IMR-90 (cell line): Measurements from ENCODE around the gene RASGRP2. TPM values are rescaled to one million over a fixed set of nuclear protein-coding genes. Genes with fewer than 3 reads are reported as not detected.

ENCODE experiments used
- ATAC-seq: fragments of 200-7000 bp; cut with Tn5 transposase; 2 replicates; pipeline ENCODE4 v1.9.1; 2020; ENCODE audit warnings: low read depth, mild to moderate bottlenecking, moderate library complexity
- BruUV-seq: library from RNA; stranded (reverse); fragments of 400-500 nt; replicated peaks from 2 replicates; lab custom pipeline; 2021; lab: Mats Ljungman, UMichigan
- CTCF ChIA-PET: fragments of 300-600 bp; formaldehyde crosslinking; extraction: SDS; loops from one replicate; lab custom pipeline; 2021; ENCODE audit warnings: antibody characterized with exemption; lab: Yijun Ruan, JAX
- POLR2A ChIA-PET: fragments of 300-600 bp; sonication (Branson Sonifier 250); formaldehyde crosslinking; loops from one replicate; lab custom pipeline; 2022; ENCODE audit warnings: antibody characterized with exemption; ENCODE audit not compliant: unreplicated experiment; lab: Charles Lee
- DNase-seq: peaks from one replicate; pipeline ENCODE4 v3.0.0; 2013
- H2AFZ ChIP-seq: replicated peaks from 2 replicates; pipeline ENCODE3; 2013; ENCODE audit warnings: low read length, mild to moderate bottlenecking; ENCODE audit not compliant: poor library complexity
- H2AK5ac ChIP-seq: 2 replicates; pipeline ENCODE4 v1.6.1; 2013; ENCODE audit warnings: low read depth, low read length, inconsistent platforms
- H2AK9ac ChIP-seq: replicated peaks from 2 replicates; pipeline ENCODE3; 2013; ENCODE audit warnings: mild to moderate bottlenecking, low read depth, low read length, moderate library complexity; ENCODE audit not compliant: poor library complexity
- H2BK120ac ChIP-seq: 2 replicates; pipeline ENCODE4 v1.6.1; 2013; ENCODE audit warnings: low read depth, low read length, inconsistent platforms
- H2BK15ac ChIP-seq: 3 replicates; pipeline ENCODE4 v1.6.1; 2013; ENCODE audit warnings: low read depth, low read length, inconsistent platforms
- H2BK20ac ChIP-seq: 2 replicates; pipeline ENCODE4 v1.6.1; 2013; ENCODE audit warnings: low read depth, mild to moderate bottlenecking, inconsistent platforms, low read length, moderate library complexity
- H2BK5ac ChIP-seq: 2 replicates; pipeline ENCODE4 v1.6.1; 2013; ENCODE audit warnings: mild to moderate bottlenecking, low read depth, low read length, inconsistent platforms; ENCODE audit not compliant: poor library complexity, severe bottlenecking
- H3K14ac ChIP-seq: replicated peaks from 2 replicates; pipeline ENCODE4 v1.6.1; 2013; ENCODE audit warnings: low read depth, low read length, inconsistent platforms
- H3K18ac ChIP-seq: 2 replicates; pipeline ENCODE4 v1.6.1; 2013; ENCODE audit warnings: low read depth, low read length, control low read depth
- H3K23ac ChIP-seq: 2 replicates; pipeline ENCODE4 v1.6.1; 2013; ENCODE audit warnings: low read depth, low read length, inconsistent platforms
- H3K27ac ChIP-seq: 2 replicates; pipeline ENCODE4 v1.5.1; 2013; ENCODE audit warnings: mild to moderate bottlenecking, control low read depth, low read length; ENCODE audit not compliant: insufficient read depth
- H3K27me3 ChIP-seq: 2 replicates; pipeline ENCODE4 v1.6.1; 2013; ENCODE audit warnings: low read length; ENCODE audit not compliant: control insufficient read depth, insufficient read depth
- H3K36me3 ChIP-seq: 2 replicates; pipeline ENCODE4 v1.6.1; 2013; ENCODE audit warnings: low read length, mixed read lengths; ENCODE audit not compliant: control insufficient read depth, insufficient read depth
- H3K4ac ChIP-seq: 2 replicates; pipeline ENCODE4 v1.6.1; 2013; ENCODE audit warnings: low read depth, low read length, inconsistent platforms
- H3K4me1 ChIP-seq: 2 replicates; pipeline ENCODE4 v1.6.1; 2013; ENCODE audit warnings: low read length, mixed read lengths; ENCODE audit not compliant: control insufficient read depth, insufficient read depth
- H3K4me2 ChIP-seq: 2 replicates; pipeline ENCODE4 v1.6.1; 2013; ENCODE audit warnings: low read depth, mild to moderate bottlenecking, control low read depth, low read length, moderate library complexity
- H3K4me3 ChIP-seq: 2 replicates; pipeline ENCODE4 v1.5.1; 2013; ENCODE audit warnings: low read depth, mild to moderate bottlenecking, control low read depth, low read length, moderate library complexity; ENCODE audit not compliant: insufficient read depth
- H3K56ac ChIP-seq: 2 replicates; pipeline ENCODE4 v1.6.1; 2013; ENCODE audit warnings: low read length, inconsistent platforms; ENCODE audit not compliant: insufficient read depth; ENCODE audit errors: extremely low read depth
- H3K79me1 ChIP-seq, 2 experiments: 2 replicates each; pipeline ENCODE4 v1.6.1; 2013; ENCODE audit warnings: low read length in 2 of 2, inconsistent platforms in 1 of 2, low read depth in 1 of 2
- H3K9ac ChIP-seq: 2 replicates; pipeline ENCODE4 v1.6.1; 2013; ENCODE audit warnings: low read depth, low read length, control low read depth
- H3K9me1 ChIP-seq: 2 replicates; pipeline ENCODE4 v1.6.1; 2013; ENCODE audit warnings: low read length, inconsistent platforms; ENCODE audit not compliant: insufficient read depth
- H3K9me3 ChIP-seq: 2 replicates; pipeline ENCODE4 v1.6.1; 2013; ENCODE audit warnings: low read length; ENCODE audit not compliant: control insufficient read depth, insufficient read depth
- H4K20me1 ChIP-seq: 2 replicates; pipeline ENCODE4 v1.6.1; 2013; ENCODE audit warnings: low read length, inconsistent platforms; ENCODE audit not compliant: insufficient read depth
- H4K5ac ChIP-seq: 2 replicates; pipeline ENCODE4 v1.6.1; 2013; ENCODE audit warnings: mild to moderate bottlenecking, low read depth, low read length, control low read depth
- H4K8ac ChIP-seq, 2 experiments: 2 replicates each; pipeline ENCODE4 v1.6.1; 2013; ENCODE audit warnings: low read depth in 2 of 2, low read length in 2 of 2, control low read depth in 1 of 2, inconsistent platforms in 1 of 2
- H4K91ac ChIP-seq: 2 replicates; pipeline ENCODE4 v1.6.1; 2013; ENCODE audit warnings: low read depth, low read length, inconsistent platforms; ENCODE audit not compliant: insufficient read depth
- BHLHE40 ChIP-seq: fragments of 150-350 bp; IDR thresholded peaks from 2 replicates; pipeline ENCODE4 v1.6.1; 2016; ENCODE audit warnings: mild to moderate bottlenecking, low read depth, low read length
- CEBPB ChIP-seq: IDR thresholded peaks from 2 replicates; pipeline ENCODE4 v1.6.1; 2012; ENCODE audit warnings: low read depth, low read length, improper control_type of control experiment
- CTCF ChIP-seq: conservative IDR thresholded peaks from 2 replicates; pipeline ENCODE4 v1.5.1; 2012; ENCODE audit warnings: mild to moderate bottlenecking, low read depth, low read length, improper control_type of control experiment
- FOS ChIP-seq: fragments of 150-350 bp; IDR thresholded peaks from 2 replicates; pipeline ENCODE4 v1.6.1; 2016; ENCODE audit warnings: low read depth, low read length
- MAFK ChIP-seq: IDR thresholded peaks from 2 replicates; pipeline ENCODE4 v1.6.1; 2012; ENCODE audit warnings: low read depth, low read length, improper control_type of control experiment
- MAZ ChIP-seq: IDR thresholded peaks from 2 replicates; pipeline ENCODE4 v1.6.1; 2012; ENCODE audit warnings: low read depth, mild to moderate bottlenecking, low read length, improper control_type of control experiment, moderate library complexity, borderline replicate concordance
- MXI1 ChIP-seq: IDR thresholded peaks from 2 replicates; pipeline ENCODE4 v1.6.1; 2012; ENCODE audit warnings: low read depth, mild to moderate bottlenecking, low read length, moderate library complexity, borderline replicate concordance
- POLR2A ChIP-seq: IDR thresholded peaks from 2 replicates; pipeline ENCODE4 v1.6.1; 2012; ENCODE audit warnings: mild to moderate bottlenecking, low read depth, low read length
- RFX5 ChIP-seq: IDR thresholded peaks from 2 replicates; pipeline ENCODE4 v1.8.0; 2012; ENCODE audit warnings: low read depth, mild to moderate bottlenecking, low read length, moderate library complexity
- SMC3 ChIP-seq: fragments of 150-350 bp; IDR thresholded peaks from 2 replicates; pipeline ENCODE4 v1.6.1; 2016; ENCODE audit warnings: low read depth, mild to moderate bottlenecking, antibody characterized with exemption, low read length, moderate library complexity
- USF2 ChIP-seq: fragments of 150-350 bp; IDR thresholded peaks from 2 replicates; pipeline ENCODE4 v1.6.1; 2017; ENCODE audit warnings: mild to moderate bottlenecking, antibody characterized with exemption, low read length, low read depth
- WGBS, 2 experiments: methylation state at CpG; one replicate each; pipeline versions ENCODE4 v1.1.5 to v1.1.7; 2013; ENCODE audit warnings: missing lambda C conversion rate in 2 of 2; ENCODE audit not compliant: insufficient read length in 1 of 2; ENCODE audit errors: extremely low coverage in 2 of 2; 5-methylcytosine and 5-hydroxymethylcytosine counted together
- dilution Hi-C: fragments of 300-500 bp; cut with HindIII; formaldehyde crosslinking; loops from one replicate; pipeline ENCODE4 v1.14.3; 2018; ENCODE audit warnings: low sequenced_read_pairs; ENCODE audit not compliant: unreplicated experiment
- in situ Hi-C: fragments of 300-500 bp; cut with MboI; formaldehyde crosslinking; loops from 3 replicates; pipeline ENCODE4 v1.14.3; 2019; ENCODE audit warnings: low sequenced_read_pairs, inconsistent platforms, mixed read lengths
- intact Hi-C: fragments of 100-400 bp; cut with micrococcal nuclease; formaldehyde crosslinking; loops from 2 replicates; pipeline ENCODE4 v1.10.0; 2022
- polyA plus RNA-seq, 3 experiments: library from polyadenylated mRNA; depleted of rRNA; stranded (reverse); fragments of >200 nt; gene quantifications; 2 replicates each; pipeline ENCODE4 v1.2.3, GENCODE V29; 2012; ENCODE audit warnings: low replicate concordance in 1 of 3
- total RNA-seq: library from RNA; depleted of rRNA; stranded (reverse); fragments of >200 nt; gene quantifications from 2 replicates; pipeline ENCODE4 v1.2.3, GENCODE V29; 2012

Gene RASGRP2
- total and polyA plus RNA-seq, 2 of the 4 experiments (the other 2 are of a cell fraction) = 1.2 TPM; not detected in 1

- Histone ChIP-seq H3K4me1 (peaks cover 2% of the 10 kb centered on the region; the same call in 1 of the 2 replicates), H4K8ac (peak within 1 kb of the TSS; percentile 75 to 92), H3K56ac (peak within 1 kb of the TSS; percentile 46; the same call in 1 of the 2 replicates), H3K36me3 (peaks cover 19% of the 10 kb centered on the region), H2BK5ac (peak within 1 kb of the TSS; percentile 87), H3K4ac (peak within 1 kb of the TSS; percentile 81), H3K27ac (peak within 1 kb of the TSS; percentile 94), H2AK9ac (peak within 1 kb of the TSS; percentile 95), H3K79me1 (peaks cover 7 to 40% of the 10 kb centered on the region in 2 experiments), H3K23ac (peak within 1 kb of the TSS; percentile 67; the same call in 1 of the 2 replicates), H3K9me3 (no peaks in the 10 kb centered on the region), H3K9me1 (no peaks in the 10 kb centered on the region; the same call in 1 of the 2 replicates), H2AK5ac (peak within 1 kb of the TSS; percentile 91), H2AFZ (peak within 1 kb of the TSS; percentile 86), H3K4me3 (peak within 1 kb of the TSS; percentile 94), H3K9ac (peak within 1 kb of the TSS; percentile 84), H3K27me3 (no peaks in the 10 kb centered on the region), H3K18ac (peak within 1 kb of the TSS; percentile 26), H3K4me2 (peak within 1 kb of the TSS; percentile 98), H4K91ac (peak within 1 kb of the TSS; percentile 75), H2BK20ac (no peak within 1 kb of the TSS), H3K14ac (peak within 1 kb of the TSS; percentile 83), H2BK15ac (no peak within 1 kb of the TSS; the same call in 2 of the 3 replicates), H4K5ac (peak within 1 kb of the TSS; percentile 87), H4K20me1 (peaks cover 38% of the 10 kb centered on the region), H2BK120ac (peak within 1 kb of the TSS; percentile 13; the same call in 1 of the 2 replicates)
- CTCF ChIA-PET = interaction anchor here (0.7 to 1.3 kb wide), 2 partner anchors 9 to 91 kb away, joined by 3 to 4 read pairs; no protein-coding TSS in a partner anchor
- TF ChIP-seq CEBPB (no peak), POLR2A (peak; percentile 84), MXI1 (peak; percentile 0; the same call in 1 of the 2 replicates), MAFK (no peak), CTCF (peak; percentile 20; the same call in 1 of the 2 replicates), FOS (no peak), RFX5 (peak; percentile 57; the same call in 1 of the 2 replicates), MAZ (peak; percentile 100), BHLHE40 (no peak), SMC3 (no peak), USF2 (no peak)
- peak; percentile 100 for DNase-seq
- intact Hi-C loops (loop anchor here (2.0 kb wide), 1 partner anchor 24 kb away; the partner anchor contains the start of gene MAP4K2), dilution Hi-C loops (no loop called here), in situ Hi-C loops (no loop called here)
- no CpG with 5 or more reads among the region's 80 CpGs for WGBS, 2 experiments
- POLR2A ChIA-PET = interaction anchor here (0.5 to 0.6 kb wide), 2 partner anchors 794 to 1109 kb away, joined by 3 to 5 read pairs; partner anchors contain the start of genes FAM89B and FIBP
- peak; percentile 88 for ATAC-seq
- BruUV-seq = no TSS peak
Measured at GRCh38 chr11:64778473-64779298, 34.7 kb upstream of the RASGRP2 start, which contains the start of gene SF1. Gene SF1, minus strand, starts transcription at chr11:64778542. Its CDS starts 150 bp downstream, at chr11:64778392.
